Measurements from ENCODE around the gene ZNF300. TPM values are rescaled to one million over a fixed set of nuclear protein-coding genes. Genes with fewer than 3 reads are reported as not detected.

ZNF300 gene
- polyA plus RNA-seq: 1.0 TPM

DNA sequence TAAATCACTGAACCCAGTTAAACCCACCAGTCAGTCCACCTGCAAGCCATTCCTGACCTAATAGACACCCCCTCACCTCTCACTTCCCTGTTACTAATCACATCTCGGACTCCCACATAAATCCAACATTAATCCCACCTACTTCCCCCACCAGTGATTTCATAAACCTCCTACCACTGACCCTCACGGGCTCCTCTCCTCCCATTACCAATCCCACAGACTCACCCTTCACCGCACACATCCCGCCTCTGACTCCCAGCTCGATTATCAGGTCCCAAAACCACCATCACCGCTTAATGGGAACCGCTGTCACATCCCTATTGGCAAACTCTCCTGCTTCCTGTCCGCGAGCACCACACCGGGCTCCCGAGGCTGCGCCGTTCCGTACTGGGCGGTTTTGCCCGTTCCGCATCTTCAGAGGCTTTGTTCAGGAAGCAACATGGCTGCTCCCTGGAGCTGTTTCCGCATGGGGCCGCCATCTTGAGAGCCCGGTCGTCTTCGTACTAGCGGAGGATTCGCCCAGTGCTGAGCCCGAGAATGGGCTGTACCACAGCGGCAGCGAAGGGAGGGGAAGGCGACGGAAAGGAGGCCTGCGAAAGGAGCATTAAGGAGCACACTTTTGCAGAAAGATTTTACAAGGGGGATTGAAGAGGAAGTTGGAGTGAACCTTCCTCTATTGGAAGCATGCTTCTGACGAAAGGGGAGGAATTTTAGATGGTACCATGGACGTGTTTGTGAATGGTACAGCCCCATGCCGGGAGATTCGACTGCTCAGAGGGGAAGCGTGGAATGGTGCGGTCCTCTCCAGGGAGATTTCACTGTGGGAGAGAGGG is at the start of gene ZNF300:
ZNF300 (minus strand) TSS at position 502 of the 833 bp plus-strand sequence. CDS start 1,825 bp downstream, outside the sequence.
- Mint-ChIP-seq H3K27me3 (peaks cover 9% of the 10 kb centered on the region), H3K9me3 (peaks cover 25 to 63% (median 46%) of the 10 kb centered on the region in 3 donors), H3K27ac (peak within 1 kb of the TSS; percentile 43 to 94 (median 83)), H3K4me3 (peak within 1 kb of the TSS; percentile 86 to 98 (median 96)), H3K36me3 (peaks cover 15% of the 10 kb centered on the region), H3K4me1 (peaks cover 3 to 4% (median 4%) of the 10 kb centered on the region in 3 donors)

DNA sequence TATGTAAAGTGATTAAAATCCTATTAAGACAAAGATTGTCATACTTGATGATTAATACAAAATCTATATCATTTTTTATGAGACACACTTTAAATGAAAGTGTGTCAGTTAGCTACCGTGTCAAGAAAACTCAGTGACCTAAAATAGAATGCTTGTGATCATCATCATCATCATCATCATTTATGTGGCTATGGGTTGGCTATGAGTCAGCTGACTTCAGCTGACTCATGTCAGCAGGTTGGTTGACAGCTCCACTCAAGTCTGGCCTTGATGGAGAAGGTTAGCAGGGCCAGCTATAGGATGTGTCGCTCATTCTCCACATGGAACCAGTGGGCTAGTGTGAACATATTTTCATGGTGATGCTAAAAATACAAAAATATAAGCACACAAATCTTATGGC is 43.8 kb upstream of the ZNF300 start:
- H3K27ac Mint-ChIP-seq: no peak overlapping the region
- no peak overlapping the region for H3K4me3 Mint-ChIP-seq
- peaks cover 19 to 64% (median 51%) of the 10 kb centered on the region in 3 donors for H3K9me3 Mint-ChIP-seq
- no peaks in the 10 kb centered on the region for H3K4me1 Mint-ChIP-seq
- peaks cover 8% of the 10 kb centered on the region for H3K27me3 Mint-ChIP-seq
- H3K36me3 Mint-ChIP-seq: peaks cover 1% of the 10 kb centered on the region

DNA sequence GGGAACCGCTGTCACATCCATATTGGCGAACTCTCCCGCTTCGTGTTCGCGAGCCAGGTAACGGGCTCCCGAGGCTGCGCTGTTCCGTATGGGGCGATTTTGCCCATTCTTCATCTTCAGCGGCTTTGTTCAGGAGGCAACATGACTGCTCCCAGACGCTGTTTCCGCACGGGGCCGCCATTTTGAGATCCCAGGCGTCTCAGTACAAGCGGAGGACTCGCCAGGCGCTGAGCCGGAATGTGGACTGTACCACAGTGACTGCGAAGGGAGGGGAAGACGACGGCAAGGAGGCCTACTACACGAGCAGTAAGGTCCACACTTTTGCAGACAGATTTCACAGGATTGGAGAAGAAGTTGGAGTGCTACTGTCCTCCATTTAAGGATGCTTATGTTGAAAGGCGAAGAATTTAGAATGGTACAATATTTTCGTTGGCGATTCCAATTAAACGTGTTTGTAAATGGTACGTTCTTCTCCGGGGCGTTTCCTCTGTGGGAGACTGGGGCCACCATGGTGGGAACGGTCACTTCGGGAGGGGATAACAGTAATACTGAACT is 41.6 kb upstream of the ZNF300 start:
- H3K27ac Mint-ChIP-seq: no peak overlapping the region
- H3K4me3 Mint-ChIP-seq: no peak overlapping the region
- H3K4me1 Mint-ChIP-seq: no peaks in the 10 kb centered on the region
- H3K9me3 Mint-ChIP-seq: peaks cover 19 to 65% (median 48%) of the 10 kb centered on the region in 3 donors
- H3K36me3 Mint-ChIP-seq: peaks cover 1% of the 10 kb centered on the region
- peaks cover 10% of the 10 kb centered on the region for H3K27me3 Mint-ChIP-seq

DNA sequence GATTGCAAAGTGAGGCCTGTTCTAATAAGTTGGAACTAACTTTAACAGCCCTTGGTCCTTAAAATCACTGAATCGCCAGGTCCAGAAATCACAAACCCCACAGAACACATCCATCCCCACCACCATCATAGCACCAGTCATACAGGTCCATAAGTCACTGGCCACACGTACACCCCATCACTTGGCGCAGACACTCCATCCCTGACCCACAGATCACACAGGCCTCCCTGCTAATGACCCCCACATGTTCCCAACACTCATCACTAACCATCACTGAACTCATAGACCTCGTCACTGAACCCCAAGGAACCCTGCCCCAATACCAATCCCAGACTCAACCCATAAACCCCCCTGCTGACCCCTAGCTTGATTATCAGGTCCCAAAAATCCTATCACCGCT is 41.2 kb upstream of the ZNF300 start:
- Mint-ChIP-seq H3K27me3 (peaks cover 10% of the 10 kb centered on the region), H3K4me3 (peak overlapping the region in 1 of 4 donors; percentile 58)

DNA sequence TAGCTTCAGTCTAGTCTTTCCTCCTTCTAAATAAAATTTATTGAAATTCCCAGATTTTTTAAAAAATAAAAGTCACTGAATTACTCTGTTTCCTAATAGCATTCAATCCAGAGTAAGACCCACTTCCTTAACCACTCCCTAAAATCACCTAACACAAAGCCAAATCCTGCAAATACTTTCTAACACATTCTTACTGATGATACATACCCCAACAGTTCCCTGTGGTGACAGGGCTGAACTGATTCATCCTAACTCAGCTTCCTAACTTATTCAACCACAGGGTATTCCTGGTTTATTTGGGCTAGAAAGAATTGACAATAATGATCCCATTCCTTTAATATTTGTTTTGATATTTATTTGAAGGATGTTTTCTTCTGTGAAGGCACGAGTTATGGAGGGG is 40.7 kb upstream of the ZNF300 start:
- H3K4me1 Mint-ChIP-seq: no peaks in the 10 kb centered on the region
- H3K4me3 Mint-ChIP-seq: no peak overlapping the region
- H3K27ac Mint-ChIP-seq: no peak overlapping the region
- H3K27me3 Mint-ChIP-seq: peaks cover 10% of the 10 kb centered on the region
- H3K36me3 Mint-ChIP-seq: peaks cover 1% of the 10 kb centered on the region
- peaks cover 19 to 66% (median 49%) of the 10 kb centered on the region in 3 donors for H3K9me3 Mint-ChIP-seq

More for the DNA sequence above, 41.2 kb upstream of the ZNF300 start:
- no peaks in the 10 kb centered on the region for H3K4me1 Mint-ChIP-seq
- H3K36me3 Mint-ChIP-seq: peaks cover 1% of the 10 kb centered on the region
- H3K9me3 Mint-ChIP-seq: peaks cover 19 to 66% (median 51%) of the 10 kb centered on the region in 3 donors
- no peak overlapping the region for H3K27ac Mint-ChIP-seq

DNA sequence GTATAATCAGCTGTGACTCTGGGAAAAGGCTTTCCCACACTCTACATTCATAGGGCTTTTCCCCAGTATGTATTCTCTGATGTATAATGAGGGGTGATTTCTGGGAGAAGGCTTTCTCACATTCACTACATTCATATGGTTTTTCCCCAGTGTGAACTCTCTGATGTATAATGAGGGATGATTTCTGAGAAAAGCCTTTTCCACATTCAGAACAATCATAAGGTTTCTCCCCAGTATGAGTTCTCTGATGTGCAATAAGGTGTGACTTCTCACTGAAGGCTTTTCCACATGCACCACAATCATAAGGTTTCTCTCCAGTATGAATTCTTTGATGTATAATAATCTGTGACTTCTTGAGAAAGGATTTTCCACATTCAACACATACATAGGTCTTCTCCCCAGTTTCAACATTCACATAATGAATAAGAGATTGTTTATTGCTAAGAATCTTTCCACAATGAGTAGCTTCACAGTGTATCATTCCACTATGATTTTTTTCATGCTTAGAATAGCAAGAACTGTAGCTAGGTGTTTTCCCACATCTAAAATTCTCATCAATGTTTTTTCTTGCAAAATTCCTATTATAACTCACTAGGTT is 26.7 kb upstream of the ZNF300 start:
- Mint-ChIP-seq H3K4me1 (no peaks in the 10 kb centered on the region), H3K36me3 (peaks cover 6% of the 10 kb centered on the region), H3K4me3 (peak overlapping the region in 1 of 4 donors; percentile 28), H3K27me3 (peaks cover 2% of the 10 kb centered on the region), H3K27ac (no peak overlapping the region), H3K9me3 (peaks cover 17 to 47% (median 40%) of the 10 kb centered on the region in 3 donors)

DNA sequence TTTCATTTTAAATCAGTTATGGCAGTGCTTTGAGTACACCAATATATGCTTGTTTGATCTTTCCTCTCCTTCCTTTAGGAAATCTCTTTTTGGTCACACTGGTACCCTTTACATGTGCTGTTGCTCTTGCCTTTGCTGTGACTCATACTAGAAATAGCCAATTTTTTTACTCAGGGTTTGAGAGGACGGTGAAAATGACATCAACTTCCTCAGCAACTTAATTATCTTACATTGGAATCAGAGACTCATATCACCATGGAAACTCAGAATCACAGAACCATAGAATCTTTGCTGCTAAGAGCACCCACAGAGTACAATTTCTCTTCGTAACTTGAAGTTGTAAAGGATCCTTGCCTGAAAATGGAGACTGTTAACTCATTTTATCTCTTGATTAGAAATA is 13.8 kb upstream of the ZNF300 start:
- H3K4me3 Mint-ChIP-seq: no peak overlapping the region
- H3K27ac Mint-ChIP-seq: no peak overlapping the region
- peaks cover 6% of the 10 kb centered on the region for H3K27me3 Mint-ChIP-seq
- H3K36me3 Mint-ChIP-seq: no peaks in the 10 kb centered on the region
- peaks cover 22 to 51% (median 36%) of the 10 kb centered on the region in 3 donors for H3K9me3 Mint-ChIP-seq
- H3K4me1 Mint-ChIP-seq: no peaks in the 10 kb centered on the region

DNA sequence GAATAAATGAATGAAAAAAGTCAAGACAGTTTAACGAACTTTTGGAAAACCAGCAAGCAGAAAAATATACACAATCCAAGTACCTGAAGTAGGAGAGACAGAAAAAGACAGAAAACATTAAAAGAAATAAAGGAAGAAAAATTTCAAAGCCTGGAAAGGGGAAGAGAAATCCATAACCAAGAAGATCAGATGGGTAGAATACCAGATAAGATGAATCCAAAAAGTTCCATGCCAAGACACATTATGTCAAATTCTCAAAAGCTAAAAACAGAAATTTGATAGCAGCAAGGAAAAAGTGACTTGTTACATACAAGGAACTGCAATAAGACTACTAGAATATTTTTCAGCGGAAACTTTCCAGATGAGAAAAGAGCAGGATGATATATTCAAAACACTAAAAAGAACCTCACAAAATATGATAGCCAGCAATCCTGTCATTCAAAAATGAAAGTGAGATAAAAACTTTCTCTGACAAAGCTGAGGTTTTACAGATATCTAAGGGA is 7.6 kb upstream of the ZNF300 start:
- H3K36me3 Mint-ChIP-seq: peaks cover 1% of the 10 kb centered on the region
- peaks cover 18 to 60% (median 44%) of the 10 kb centered on the region in 3 donors for H3K9me3 Mint-ChIP-seq
- H3K4me1 Mint-ChIP-seq: no peaks in the 10 kb centered on the region
- H3K27ac Mint-ChIP-seq: no peak overlapping the region
- H3K4me3 Mint-ChIP-seq: no peak overlapping the region
- H3K27me3 Mint-ChIP-seq: peaks cover 2% of the 10 kb centered on the region

DNA sequence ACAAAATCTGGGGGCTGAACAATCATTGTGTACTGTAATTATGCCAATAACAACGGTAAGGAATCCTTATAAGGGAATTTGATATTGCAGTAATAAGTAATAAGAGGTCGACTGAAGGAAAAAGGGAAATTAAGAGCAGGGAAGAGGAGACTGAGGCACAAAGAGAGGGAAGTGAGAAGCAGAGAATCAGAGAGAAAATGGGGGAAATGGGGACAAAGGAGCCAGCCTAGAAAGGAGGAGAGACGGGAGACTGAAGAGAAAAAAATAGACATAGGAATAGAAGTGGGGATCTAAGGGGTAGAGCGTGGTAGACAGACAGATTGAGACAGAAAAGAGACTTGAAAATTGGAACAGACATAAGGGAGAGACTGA is 518 bp upstream of the ZNF300 start:
- peaks cover 12% of the 10 kb centered on the region for H3K36me3 Mint-ChIP-seq
- peaks cover 3 to 4% (median 4%) of the 10 kb centered on the region in 3 donors for H3K4me1 Mint-ChIP-seq
- H3K27me3 Mint-ChIP-seq: peaks cover 9% of the 10 kb centered on the region
- peaks cover 21 to 63% (median 45%) of the 10 kb centered on the region in 3 donors for H3K9me3 Mint-ChIP-seq
- H3K4me3 Mint-ChIP-seq: peak overlapping the region; percentile 86 to 98 (median 96)
- H3K27ac Mint-ChIP-seq: peak overlapping the region in 1 of 3 donors; percentile 43

DNA sequence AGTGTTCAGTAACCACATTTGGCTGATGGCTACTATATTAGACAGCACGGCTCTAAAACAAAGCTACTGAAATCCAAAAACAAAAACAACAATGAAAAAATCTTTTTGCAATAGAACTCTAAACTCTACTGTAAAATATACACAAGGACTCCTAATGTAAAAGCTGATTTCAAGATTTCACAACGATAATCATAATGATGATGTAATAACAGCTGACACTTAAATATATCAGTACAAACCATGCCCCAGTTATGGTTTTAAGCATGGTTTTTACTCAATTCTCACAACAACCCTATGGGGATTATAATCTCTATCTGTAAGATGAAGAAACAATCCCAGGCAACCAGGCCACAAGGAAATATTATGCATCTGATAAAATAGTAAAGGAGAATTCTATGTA is 3.3 kb downstream of the ZNF300 start:
- Mint-ChIP-seq H3K9me3 (peaks cover 38 to 77% (median 54%) of the 10 kb centered on the region in 3 donors), H3K27me3 (peaks cover 9% of the 10 kb centered on the region), H3K27ac (no peak overlapping the region)

DNA sequence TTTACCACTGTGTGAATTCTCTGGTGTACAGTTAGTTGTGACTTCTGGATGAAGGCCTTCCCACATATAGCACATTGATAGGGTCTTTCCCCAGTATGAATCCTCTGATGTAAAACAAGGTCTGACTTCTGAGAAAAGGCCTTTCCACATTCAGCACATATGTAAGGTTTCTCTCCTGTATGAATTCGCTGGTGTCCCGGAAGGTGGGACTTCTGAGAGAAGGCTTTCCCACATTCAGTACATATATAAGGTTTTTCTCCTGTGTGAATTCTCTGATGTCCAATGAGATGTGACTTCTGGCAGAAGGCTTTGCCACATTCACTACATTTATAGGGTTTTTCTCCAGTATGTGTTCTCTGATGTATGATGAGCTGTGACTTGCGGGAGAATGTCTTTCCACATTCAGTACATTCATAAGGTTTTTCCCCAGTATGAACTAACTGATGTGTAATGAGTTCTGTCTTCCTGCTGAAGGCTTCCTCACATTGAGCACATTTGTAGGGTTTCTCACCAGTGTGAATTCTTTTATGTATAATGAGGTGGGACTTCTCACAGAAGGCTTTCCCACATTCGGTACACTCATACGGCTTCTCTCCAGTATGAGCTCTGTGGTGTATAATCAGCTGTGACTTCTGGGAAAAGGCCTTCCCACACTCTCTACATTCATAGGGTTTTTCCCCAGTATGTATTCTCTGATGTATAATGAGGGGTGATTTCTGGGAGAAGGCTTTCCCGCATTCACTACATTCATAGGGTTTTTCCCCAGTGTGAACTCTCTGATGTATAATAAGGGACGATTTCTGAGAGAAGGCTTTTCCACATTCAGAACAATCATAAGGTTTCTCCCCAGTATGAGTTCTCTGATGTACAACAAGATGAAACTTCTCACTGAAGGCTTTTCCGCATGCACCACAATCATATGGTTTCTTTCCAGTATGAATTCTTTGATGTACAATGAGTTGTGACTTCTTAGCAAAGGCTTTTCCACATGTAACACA is 9.1 kb downstream of the ZNF300 start:
- peak overlapping the region in 1 of 4 donors; percentile 30 for H3K4me3 Mint-ChIP-seq
- no peaks in the 10 kb centered on the region for H3K27me3 Mint-ChIP-seq
- H3K4me1 Mint-ChIP-seq: peaks cover 0 to 2% (median 0%) of the 10 kb centered on the region in 3 donors
- H3K27ac Mint-ChIP-seq: no peak overlapping the region
- H3K9me3 Mint-ChIP-seq: peaks cover 26 to 67% (median 52%) of the 10 kb centered on the region in 3 donors
- H3K36me3 Mint-ChIP-seq: peaks cover 12% of the 10 kb centered on the region

More for the DNA sequence above, 3.3 kb downstream of the ZNF300 start:
- Mint-ChIP-seq H3K4me3 (no peak overlapping the region), H3K36me3 (peaks cover 20% of the 10 kb centered on the region), H3K4me1 (peaks cover 3 to 4% (median 4%) of the 10 kb centered on the region in 3 donors)

DNA sequence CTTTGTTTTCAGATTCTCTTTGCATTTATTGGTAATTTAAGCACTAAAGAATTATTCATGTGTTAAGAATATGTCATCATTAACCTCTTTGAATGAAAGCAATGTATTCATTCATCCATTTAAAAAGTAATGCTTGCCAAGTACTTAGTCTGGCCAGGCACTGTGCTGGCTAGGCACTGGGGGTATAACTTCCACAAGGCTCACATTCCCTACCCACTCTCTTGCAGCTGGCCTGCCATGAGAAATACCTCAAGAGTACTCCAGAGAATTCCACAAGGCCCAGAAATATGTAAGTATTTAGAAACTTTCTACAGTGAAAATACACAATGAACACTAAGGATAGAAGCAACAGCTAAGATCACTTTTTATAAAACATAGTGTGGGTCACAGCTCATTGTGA is 25.4 kb downstream of the ZNF300 start:
- no peak overlapping the region for H3K27ac Mint-ChIP-seq
- peaks cover 3% of the 10 kb centered on the region for H3K27me3 Mint-ChIP-seq
- no peak overlapping the region for H3K4me3 Mint-ChIP-seq
- H3K36me3 Mint-ChIP-seq: no peaks in the 10 kb centered on the region
- H3K9me3 Mint-ChIP-seq: peaks cover 7 to 24% (median 20%) of the 10 kb centered on the region in 3 donors
- no peaks in the 10 kb centered on the region for H3K4me1 Mint-ChIP-seq

DNA sequence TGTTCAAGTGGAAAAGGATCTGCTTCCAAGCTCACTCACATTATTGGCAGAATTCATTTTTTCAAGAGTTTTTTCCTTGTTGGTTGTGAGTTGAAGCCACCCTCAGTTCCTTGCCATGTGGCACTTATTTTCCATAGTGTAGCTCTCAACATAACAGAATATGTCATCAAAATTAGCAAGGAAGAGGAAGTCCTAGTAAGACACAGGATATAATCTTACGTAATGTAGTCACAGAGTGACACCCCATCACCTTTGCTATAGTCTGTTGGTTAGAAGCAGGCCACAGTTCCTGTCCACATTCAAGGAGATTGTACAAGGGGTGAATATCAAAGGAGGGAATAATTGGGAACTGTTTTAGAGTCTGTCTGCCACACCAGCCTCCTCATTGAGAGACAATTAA is 42.7 kb downstream of the ZNF300 start:
- no peak overlapping the region for H3K27ac Mint-ChIP-seq
- H3K9me3 Mint-ChIP-seq: peaks cover 4 to 19% (median 14%) of the 10 kb centered on the region in 3 donors
- peaks cover 4% of the 10 kb centered on the region for H3K36me3 Mint-ChIP-seq
- no peaks in the 10 kb centered on the region for H3K4me1 Mint-ChIP-seq
- peaks cover 6% of the 10 kb centered on the region for H3K27me3 Mint-ChIP-seq
- H3K4me3 Mint-ChIP-seq: no peak overlapping the region

DNA sequence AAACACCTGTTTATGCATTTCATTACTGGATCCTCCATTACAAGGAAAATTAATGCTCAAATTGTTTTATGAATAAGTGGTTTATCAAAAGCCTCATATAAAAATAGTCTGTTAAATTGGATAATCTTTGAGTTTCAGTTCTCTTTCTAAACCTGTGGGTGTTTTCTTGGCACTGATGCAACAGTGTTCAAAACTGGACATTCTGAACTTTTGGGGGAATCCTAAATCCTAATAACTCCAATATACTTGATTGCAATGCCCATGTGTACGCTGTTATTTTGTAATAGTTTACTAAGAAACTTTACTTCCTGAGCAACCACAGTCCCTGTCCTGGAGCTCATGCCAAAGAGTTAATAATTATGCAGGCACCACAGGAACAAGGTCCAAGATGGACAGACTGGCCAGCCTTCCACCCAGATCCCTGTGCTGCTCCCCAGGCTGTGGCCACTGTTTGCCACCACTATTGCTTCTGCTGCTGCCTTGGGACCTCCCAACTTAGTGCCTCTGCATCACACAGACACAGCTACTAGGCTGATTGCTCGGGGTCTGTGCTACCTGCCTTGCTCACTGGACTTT is 44.4 kb downstream of the ZNF300 start:
- peaks cover 4% of the 10 kb centered on the region for H3K36me3 Mint-ChIP-seq
- no peak overlapping the region for H3K4me3 Mint-ChIP-seq
- peaks cover 3 to 14% (median 13%) of the 10 kb centered on the region in 3 donors for H3K9me3 Mint-ChIP-seq
- peaks cover 6% of the 10 kb centered on the region for H3K27me3 Mint-ChIP-seq
- no peaks in the 10 kb centered on the region for H3K4me1 Mint-ChIP-seq
- no peak overlapping the region for H3K27ac Mint-ChIP-seq
